ENCODE measurements around the gene PARN.

PARN gene

GRCh38 chr16:14564861-14565687 lies 65.0 kb downstream of the PARN start:
- Histone ChIP-seq H3K23ac (ENCODE audit: low read length) (no peak overlapping the region), H3K56ac (ENCODE audit: low read length) (no peak overlapping the region), H2BK120ac (ENCODE audit: low read depth, low read length) (no peak overlapping the region), H3K18ac (ENCODE audit: low read length) (no peak overlapping the region), H4K5ac (ENCODE audit: low read length) (no peak overlapping the region), H3K4me2 (ENCODE audit: low read length) (no peak overlapping the region), H3K27me3 (ENCODE audit: insufficient read depth, low read length, poor library complexity) (no peaks in the 10 kb centered on the region), H3K79me1 (ENCODE audit: low read length) (peaks cover 4% of the 10 kb centered on the region), H2BK15ac (replicated peaks; ENCODE audit: low read depth) (no peak overlapping the region), H3K4ac (ENCODE audit: low read depth, low read length) (no peak overlapping the region), H2AK5ac (ENCODE audit: low read length) (no peak overlapping the region), H3K27ac (ENCODE audit: low read depth, low read length) (no peak overlapping the region), H2BK5ac (ENCODE audit: low read length) (no peak overlapping the region), H3K4me1 (ENCODE audit: control insufficient read depth, low read depth, low read length) (no peaks in the 10 kb centered on the region), H4K8ac (ENCODE audit: low read depth, low read length) (no peak overlapping the region), H3K9ac (ENCODE audit: low read length) (no peak overlapping the region), H3K36me3 (ENCODE audit: control insufficient read depth, insufficient read depth, low read length) (no peaks in the 10 kb centered on the region), H3K4me3 (ENCODE audit: low read length) (no peak overlapping the region), H3K79me2 (ENCODE audit: control insufficient read depth, insufficient read depth, low read length) (no peaks in the 10 kb centered on the region)
- DNase-seq = no peak
- no CpG with 5 or more reads among the region's 5 CpGs for whole genome bisulfite sequencing (ENCODE audit: extremely low coverage, insufficient coverage, low lambda C conversion rate)

- Histone ChIP-seq H3K4me2 (ENCODE audit: low read length) (no peak overlapping the region), H3K36me3 (ENCODE audit: control insufficient read depth, insufficient read depth, low read length) (no peaks in the 10 kb centered on the region), H3K9ac (ENCODE audit: low read length) (no peak overlapping the region), H4K5ac (ENCODE audit: low read length) (no peak overlapping the region), H3K56ac (ENCODE audit: low read length) (no peak overlapping the region), H2BK5ac (ENCODE audit: low read length) (no peak overlapping the region), H3K4me1 (ENCODE audit: control insufficient read depth, low read depth, low read length) (no peaks in the 10 kb centered on the region), H3K18ac (ENCODE audit: low read length) (no peak overlapping the region), H3K79me1 (ENCODE audit: low read length) (peaks cover 4% of the 10 kb centered on the region), H2BK15ac (replicated peaks; ENCODE audit: low read depth) (no peak overlapping the region), H2BK120ac (ENCODE audit: low read depth, low read length) (no peak overlapping the region), H3K23ac (ENCODE audit: low read length) (no peak overlapping the region), H3K27ac (ENCODE audit: low read depth, low read length) (no peak overlapping the region), H3K4ac (ENCODE audit: low read depth, low read length) (no peak overlapping the region), H3K4me3 (ENCODE audit: low read length) (no peak overlapping the region), H3K79me2 (ENCODE audit: control insufficient read depth, insufficient read depth, low read length) (no peaks in the 10 kb centered on the region), H3K27me3 (ENCODE audit: insufficient read depth, low read length, poor library complexity) (no peaks in the 10 kb centered on the region), H2AK5ac (ENCODE audit: low read length) (no peak overlapping the region), H4K8ac (ENCODE audit: low read depth, low read length) (no peak overlapping the region)
- no CpG with 5 or more reads among the region's 9 CpGs for WGBS (ENCODE audit: extremely low coverage, insufficient coverage, low lambda C conversion rate)
- peak; percentile 8 for DNase-seq
Measured at GRCh38 chr16:14564323-14564722, 65.7 kb downstream of the PARN start.

GRCh38 chr16:14562691-14563491 lies 67.2 kb downstream of the PARN start:
- no peaks in the 10 kb centered on the region for H3K79me2 ChIP-seq (ENCODE audit: control insufficient read depth, insufficient read depth, low read length)
- H2BK120ac ChIP-seq (ENCODE audit: low read depth, low read length) = no peak overlapping the region
- no peak overlapping the region for H4K8ac ChIP-seq (ENCODE audit: low read depth, low read length)
- no peak overlapping the region for H3K18ac ChIP-seq (ENCODE audit: low read length)
- no peak overlapping the region for H3K4me2 ChIP-seq (ENCODE audit: low read length)
- no peak overlapping the region for H3K9ac ChIP-seq (ENCODE audit: low read length)
- WGBS (ENCODE audit: extremely low coverage, insufficient coverage, low lambda C conversion rate) = no CpG with 5 or more reads among the region's 8 CpGs
- no peak overlapping the region for H2BK5ac ChIP-seq (ENCODE audit: low read length)
- H4K5ac ChIP-seq (ENCODE audit: low read length) = no peak overlapping the region
- H2AK5ac ChIP-seq (ENCODE audit: low read length) = no peak overlapping the region
- H3K4me1 ChIP-seq (ENCODE audit: control insufficient read depth, low read depth, low read length) = no peaks in the 10 kb centered on the region
- DNase-seq = peak; percentile 11
- no peak overlapping the region for H3K23ac ChIP-seq (ENCODE audit: low read length)
- H3K36me3 ChIP-seq (ENCODE audit: control insufficient read depth, insufficient read depth, low read length) = no peaks in the 10 kb centered on the region
- peaks cover 4% of the 10 kb centered on the region for H3K79me1 ChIP-seq (ENCODE audit: low read length)
- no peak overlapping the region for H3K27ac ChIP-seq (ENCODE audit: low read depth, low read length)
- no peaks in the 10 kb centered on the region for H3K27me3 ChIP-seq (ENCODE audit: insufficient read depth, low read length, poor library complexity)
- no peak overlapping the region for H3K56ac ChIP-seq (ENCODE audit: low read length)
- no peak overlapping the region for H3K4me3 ChIP-seq (ENCODE audit: low read length)
- no peak overlapping the region for H2BK15ac ChIP-seq (replicated peaks; ENCODE audit: low read depth)
- H3K4ac ChIP-seq (ENCODE audit: low read depth, low read length) = no peak overlapping the region

GRCh38 chr16:14560523-14560922 lies 69.5 kb downstream of the PARN start:
- Histone ChIP-seq H3K79me1 (ENCODE audit: low read length) (peaks cover 4% of the 10 kb centered on the region), H3K4ac (ENCODE audit: low read depth, low read length) (no peak overlapping the region), H3K4me1 (ENCODE audit: control insufficient read depth, low read depth, low read length) (no peaks in the 10 kb centered on the region), H2BK15ac (replicated peaks; ENCODE audit: low read depth) (no peak overlapping the region), H4K8ac (ENCODE audit: low read depth, low read length) (no peak overlapping the region), H2AK5ac (ENCODE audit: low read length) (no peak overlapping the region), H3K79me2 (ENCODE audit: control insufficient read depth, insufficient read depth, low read length) (no peaks in the 10 kb centered on the region), H3K36me3 (ENCODE audit: control insufficient read depth, insufficient read depth, low read length) (no peaks in the 10 kb centered on the region), H3K56ac (ENCODE audit: low read length) (no peak overlapping the region), H3K4me3 (ENCODE audit: low read length) (no peak overlapping the region), H3K18ac (ENCODE audit: low read length) (no peak overlapping the region), H4K5ac (ENCODE audit: low read length) (no peak overlapping the region), H2BK5ac (ENCODE audit: low read length) (no peak overlapping the region), H2BK120ac (ENCODE audit: low read depth, low read length) (no peak overlapping the region), H3K27me3 (ENCODE audit: insufficient read depth, low read length, poor library complexity) (no peaks in the 10 kb centered on the region), H3K9ac (ENCODE audit: low read length) (no peak overlapping the region), H3K27ac (ENCODE audit: low read depth, low read length) (no peak overlapping the region), H3K23ac (ENCODE audit: low read length) (no peak overlapping the region), H3K4me2 (ENCODE audit: low read length) (no peak overlapping the region)
- no CpG with 5 or more reads among the region's 7 CpGs for WGBS (ENCODE audit: extremely low coverage, insufficient coverage, low lambda C conversion rate)
- DNase-seq = no peak

GRCh38 chr16:14559809-14560241 lies 70.2 kb downstream of the PARN start:
- Histone ChIP-seq H2AK5ac (ENCODE audit: low read length) (no peak overlapping the region), H3K79me1 (ENCODE audit: low read length) (peaks cover 4% of the 10 kb centered on the region), H2BK120ac (ENCODE audit: low read depth, low read length) (no peak overlapping the region), H2BK15ac (replicated peaks; ENCODE audit: low read depth) (no peak overlapping the region), H3K4me3 (ENCODE audit: low read length) (no peak overlapping the region), H3K4me1 (ENCODE audit: control insufficient read depth, low read depth, low read length) (no peaks in the 10 kb centered on the region), H4K5ac (ENCODE audit: low read length) (no peak overlapping the region), H3K56ac (ENCODE audit: low read length) (no peak overlapping the region), H2BK5ac (ENCODE audit: low read length) (no peak overlapping the region), H3K4ac (ENCODE audit: low read depth, low read length) (no peak overlapping the region), H3K4me2 (ENCODE audit: low read length) (no peak overlapping the region), H3K18ac (ENCODE audit: low read length) (no peak overlapping the region), H3K79me2 (ENCODE audit: control insufficient read depth, insufficient read depth, low read length) (no peaks in the 10 kb centered on the region), H3K27ac (ENCODE audit: low read depth, low read length) (no peak overlapping the region), H4K8ac (ENCODE audit: low read depth, low read length) (no peak overlapping the region), H3K36me3 (ENCODE audit: control insufficient read depth, insufficient read depth, low read length) (no peaks in the 10 kb centered on the region), H3K27me3 (ENCODE audit: insufficient read depth, low read length, poor library complexity) (no peaks in the 10 kb centered on the region), H3K9ac (ENCODE audit: low read length) (no peak overlapping the region), H3K23ac (ENCODE audit: low read length) (no peak overlapping the region)
- no peak for DNase-seq
- WGBS (ENCODE audit: extremely low coverage, insufficient coverage, low lambda C conversion rate) = no CpG with 5 or more reads among the region's 8 CpGs

Data from mesendoderm (in vitro differentiated cells).